ENCODE results near the gene XRN2. TPM values are rescaled to one million over a fixed set of nuclear protein-coding genes. Genes with fewer than 3 reads are reported as not detected.

XRN2 gene
- total RNA-seq, 1 experiment from 2014 or later, result 76.8 TPM

GRCh38 chr20:21437816-21438215 lies 134.7 kb downstream of the XRN2 start:
- DNase-seq, result no peak

More at GRCh38 chr20:21437816-21438215, 134.7 kb downstream of the XRN2 start:
- Histone ChIP-seq H3K9me2 (replicated peaks; ENCODE audit: low read length) (0 out of 2 replicates have a peak, but pooled peaks cover 3% of the 10 kb centered on the region), H3K9me3 (ENCODE audit: low read length) (no peaks in the 10 kb centered on the region), H3K4me3 (ENCODE audit: low read length) (no peak overlapping the region), H3K79me2 (ENCODE audit: low read length) (no peaks in the 10 kb centered on the region), H2AFZ (ENCODE audit: low read length) (no peak overlapping the region), H3K36me3 (ENCODE audit: low read depth, low read length) (no peaks in the 10 kb centered on the region), H3F3A (ENCODE audit: low read length, unreplicated experiment) (no peaks in the 10 kb centered on the region), H3K27ac (ENCODE audit: low read length) (no peak overlapping the region), H3K9ac (ENCODE audit: low read length) (no peak overlapping the region), H3K4me1 (ENCODE audit: insufficient read depth, low read length) (peaks cover 30% of the 10 kb centered on the region), H4K20me1 (ENCODE audit: low read length) (no peaks in the 10 kb centered on the region), H3K27me3 (ENCODE audit: low read length) (0 out of 2 replicates have a peak, but pooled peaks cover 3% of the 10 kb centered on the region), H3K4me2 (ENCODE audit: low read length) (no peak overlapping the region)
- ChIA-PET POLR2A (ENCODE audit: unreplicated experiment) (no interaction called here), CTCF (no interaction called here)
- BruUV-seq (replicated peaks), result no TSS peak
- no peak for TF ChIP-seq EZH2phosphoT487 (IDR thresholded peaks at IDR 0.05; ENCODE audit: borderline replicate concordance, low read length)
- TF ChIP-seq EZH2 (IDR thresholded peaks at IDR 0.05; ENCODE audit: low read length, unreplicated experiment), result no peak
- TF ChIP-seq CTCF (conservative IDR thresholded peaks at IDR 0.05; ENCODE audit: low read depth, low read length), result no peak
- ATAC-seq, result no peak
- intact Hi-C loops (cut with micrococcal nuclease), result no loop called here

Other genes starting within 250 kb of the XRN2 start
- not detected in 2 replicates for gene LINC00237, start 197.0 kb upstream of the XRN2 start, total RNA-seq (2014; rRNA removed)
- gene KIZ, start 177.2 kb upstream of the XRN2 start, total RNA-seq (2014; rRNA removed), result 10.3 and 13.4 TPM in 2 replicates
- gene NKX2-4, start 94.2 kb downstream of the XRN2 start, total RNA-seq (2014; rRNA removed), result not detected in 2 replicates
- not detected in 2 replicates for gene NKX2-2, start 210.7 kb downstream of the XRN2 start, total RNA-seq (2014; rRNA removed)

All from PC-3 (cell line).